ENCODE measurements around the gene BARHL1.

- TF ChIP-seq GATA2 (IDR thresholded peaks at IDR 0.05; ENCODE audit: low read depth, low read length) (no peak), GATA3 (IDR thresholded peaks at IDR 0.05; ENCODE audit: low read depth, low read length) (no peak)
Measured at GRCh38 chr9:132605387-132605786, 23.0 kb downstream of the BARHL1 start.

All from SH-SY5Y (cell line).